Measurements from ENCODE around the gene SAMSN1. TPM values are rescaled to one million over a fixed set of nuclear protein-coding genes. Genes with fewer than 3 reads are reported as not detected.

The SAMSN1 gene
- total RNA-seq, 2 experiments from 2014 or later, result 66.7 to 71.4 TPM

DNA sequence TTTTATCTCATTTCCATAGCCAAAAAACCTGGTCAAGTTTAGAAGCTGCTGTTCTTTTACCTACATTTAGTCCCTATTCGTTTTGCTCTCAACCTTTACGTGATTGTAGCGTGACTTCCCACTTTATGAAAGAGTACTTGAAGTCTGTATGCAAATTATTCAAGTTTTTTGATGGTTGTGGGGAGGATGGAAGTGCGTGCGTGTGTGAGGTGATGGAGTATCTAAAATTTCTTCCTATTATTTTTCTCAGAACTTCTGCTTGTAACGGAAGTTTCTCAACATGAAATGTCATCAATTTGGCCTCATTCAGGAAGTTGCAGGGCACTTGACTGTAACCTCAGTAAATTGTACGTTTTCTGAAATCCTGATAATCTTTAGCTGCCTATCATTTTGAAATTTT lies 64.0 kb downstream of the SAMSN1 start:
- Mint-ChIP-seq H3K27me3 (no peaks in the 10 kb centered on the region), H3K4me3 (peak overlapping the region; percentile 37), H3K9me3 (peaks cover 19% of the 10 kb centered on the region), H3K4me1 (ENCODE audit: low read depth) (peaks cover 70% of the 10 kb centered on the region), H3K36me3 (ENCODE audit: low read depth) (peaks cover 38% of the 10 kb centered on the region), H3K27ac (peak overlapping the region; percentile 96)
- TF ChIP-seq, protein P1, sequence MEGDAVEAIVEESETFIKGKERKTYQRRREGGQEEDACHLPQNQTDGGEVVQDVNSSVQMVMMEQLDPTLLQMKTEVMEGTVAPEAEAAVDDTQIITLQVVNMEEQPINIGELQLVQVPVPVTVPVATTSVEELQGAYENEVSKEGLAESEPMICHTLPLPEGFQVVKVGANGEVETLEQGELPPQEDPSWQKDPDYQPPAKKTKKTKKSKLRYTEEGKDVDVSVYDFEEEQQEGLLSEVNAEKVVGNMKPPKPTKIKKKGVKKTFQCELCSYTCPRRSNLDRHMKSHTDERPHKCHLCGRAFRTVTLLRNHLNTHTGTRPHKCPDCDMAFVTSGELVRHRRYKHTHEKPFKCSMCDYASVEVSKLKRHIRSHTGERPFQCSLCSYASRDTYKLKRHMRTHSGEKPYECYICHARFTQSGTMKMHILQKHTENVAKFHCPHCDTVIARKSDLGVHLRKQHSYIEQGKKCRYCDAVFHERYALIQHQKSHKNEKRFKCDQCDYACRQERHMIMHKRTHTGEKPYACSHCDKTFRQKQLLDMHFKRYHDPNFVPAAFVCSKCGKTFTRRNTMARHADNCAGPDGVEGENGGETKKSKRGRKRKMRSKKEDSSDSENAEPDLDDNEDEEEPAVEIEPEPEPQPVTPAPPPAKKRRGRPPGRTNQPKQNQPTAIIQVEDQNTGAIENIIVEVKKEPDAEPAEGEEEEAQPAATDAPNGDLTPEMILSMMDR (IDR thresholded peaks at IDR 0.05), result no peak
- POLR2A ChIA-PET, result interaction anchor here (0.8 to 2.0 kb wide), 3 partner anchors 14 to 55 kb away, joined by 4 to 11 read pairs (median 4); no protein-coding TSS in a partner anchor
- intact Hi-C loops (cut with micrococcal nuclease), result loop anchor here (2.0 kb wide), 1 partner anchor 41 kb away; no protein-coding TSS in a partner anchor
- ATAC-seq (peak; percentile 83), DNase-seq (peak; percentile 68)
- CTCF ChIA-PET, result interaction anchor here (1.6 kb wide), 1 partner anchor 255 kb away, joined by 5 read pairs; no protein-coding TSS in a partner anchor

DNA sequence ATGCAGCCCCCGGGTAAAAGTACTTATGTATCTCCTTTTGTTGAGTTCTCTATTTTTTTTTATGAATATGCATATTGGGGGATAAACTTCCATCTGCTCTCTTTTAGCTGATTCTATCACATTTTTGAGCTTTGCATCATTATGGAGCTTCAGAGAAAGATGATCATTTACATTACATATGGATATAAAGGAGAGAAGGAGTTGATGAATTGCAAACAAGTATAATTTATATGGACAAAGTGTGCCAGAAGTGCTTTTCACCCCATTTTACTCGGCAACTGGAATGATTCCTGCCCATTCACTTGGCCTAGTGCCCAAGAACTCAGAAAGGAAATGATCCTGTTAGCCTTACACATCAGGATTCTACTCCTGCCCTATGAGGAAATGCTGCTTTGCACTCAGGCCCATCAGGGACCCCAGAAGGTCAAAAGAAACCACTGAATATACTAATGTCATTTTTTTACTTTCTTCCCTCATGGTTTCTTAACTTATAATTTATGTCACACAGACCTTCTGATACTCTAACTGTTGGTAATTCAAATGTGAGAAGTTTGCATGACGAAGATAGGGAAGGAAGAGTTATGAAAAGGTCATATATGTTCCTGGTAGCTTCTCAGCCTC lies 65.6 kb downstream of the SAMSN1 start:
- peaks cover 28% of the 10 kb centered on the region for H3K36me3 Mint-ChIP-seq (ENCODE audit: low read depth)

DNA sequence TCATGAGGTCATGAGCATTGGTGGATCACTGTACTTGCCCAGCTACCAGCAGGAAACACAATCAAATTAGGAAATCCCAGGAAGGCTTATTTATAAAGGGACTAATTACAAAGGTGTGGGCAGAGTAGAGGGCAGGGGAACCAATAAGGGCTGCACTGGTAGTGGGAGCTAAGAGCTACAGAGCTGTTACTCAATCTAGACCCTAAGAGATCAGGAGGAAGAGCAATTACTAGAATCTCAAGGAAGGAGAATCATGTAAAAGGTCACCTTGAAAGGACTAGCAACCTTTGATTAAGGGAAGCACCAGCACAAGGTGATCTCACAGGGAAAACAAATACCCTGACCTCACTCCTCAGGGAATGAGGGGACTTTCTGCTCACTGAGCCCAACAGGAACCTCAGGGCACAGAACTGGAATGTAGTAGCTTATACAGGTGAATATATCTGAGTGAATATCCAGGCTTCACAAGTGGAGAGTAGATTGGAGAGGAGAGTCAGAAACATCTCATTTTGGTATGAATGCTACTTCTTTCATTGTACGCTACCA lies 66.8 kb downstream of the SAMSN1 start:
- peaks cover 17% of the 10 kb centered on the region for H3K36me3 Mint-ChIP-seq (ENCODE audit: low read depth)
- H3K4me3 Mint-ChIP-seq, result no peak overlapping the region
- TF ChIP-seq, protein P1 (IDR thresholded peaks at IDR 0.05), result no peak
- peak overlapping the region; percentile 13 for H3K27ac Mint-ChIP-seq
- H3K9me3 Mint-ChIP-seq, result peaks cover 11% of the 10 kb centered on the region
- H3K27me3 Mint-ChIP-seq, result no peaks in the 10 kb centered on the region
- ATAC-seq (no peak), DNase-seq (no peak)
- POLR2A ChIA-PET, result interaction anchor here (0.6 to 0.7 kb wide), 3 partner anchors 33 to 401 kb away, joined by 3 read pairs; no protein-coding TSS in a partner anchor
- intact Hi-C loops (cut with micrococcal nuclease), result no loop called here
- H3K4me1 Mint-ChIP-seq (ENCODE audit: low read depth), result peaks cover 55% of the 10 kb centered on the region
- CTCF ChIA-PET, result interaction anchor here (1.2 kb wide), 1 partner anchor 26 kb away, joined by 3 read pairs; no protein-coding TSS in a partner anchor

More for the DNA sequence above, 65.6 kb downstream of the SAMSN1 start:
- H3K9me3 Mint-ChIP-seq, result peaks cover 17% of the 10 kb centered on the region
- H3K27ac Mint-ChIP-seq, result peak overlapping the region; percentile 96
- POLR2A ChIA-PET, result interaction anchor here (1.0 to 2.0 kb wide), 2 partner anchors 17 to 26 kb away, joined by 3 to 11 read pairs; no protein-coding TSS in a partner anchor
- H3K4me3 Mint-ChIP-seq, result no peak overlapping the region
- ATAC-seq, result no peak
- intact Hi-C loops (cut with micrococcal nuclease), result no loop called here
- DNase-seq, result no peak
- CTCF ChIA-PET, result no interaction called here
- H3K27me3 Mint-ChIP-seq, result no peaks in the 10 kb centered on the region
- TF ChIP-seq, protein P1 (IDR thresholded peaks at IDR 0.05), result no peak
- H3K4me1 Mint-ChIP-seq (ENCODE audit: low read depth), result peaks cover 61% of the 10 kb centered on the region

DNA sequence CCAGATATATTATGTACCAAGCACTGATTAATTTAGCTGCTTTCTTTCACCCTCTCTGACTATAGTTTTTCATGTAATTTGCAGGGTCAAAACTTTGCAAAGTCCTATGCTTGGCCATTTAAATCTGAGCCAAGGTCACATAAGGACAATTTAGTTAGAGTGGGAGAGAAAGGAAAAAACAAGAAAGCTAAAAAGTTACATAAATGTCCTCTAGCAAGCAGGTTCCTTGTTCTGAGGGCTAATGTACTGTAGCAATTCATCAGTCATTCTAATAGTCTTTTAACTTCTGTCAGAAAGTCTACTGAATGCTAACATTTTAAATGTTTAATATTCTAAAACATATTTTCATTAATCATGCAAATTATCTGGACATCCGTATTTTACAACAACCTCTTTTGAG lies 68.3 kb downstream of the SAMSN1 start:
- H3K27me3 Mint-ChIP-seq, result no peaks in the 10 kb centered on the region
- TF ChIP-seq, protein P1 (IDR thresholded peaks at IDR 0.05), result no peak
- intact Hi-C loops (cut with micrococcal nuclease), result no loop called here
- peaks cover 40% of the 10 kb centered on the region for H3K4me1 Mint-ChIP-seq (ENCODE audit: low read depth)
- DNase-seq, result no peak
- CTCF ChIA-PET, result interaction anchor here (1.6 kb wide), 1 partner anchor 10 kb away, joined by 4 read pairs; no protein-coding TSS in a partner anchor
- H3K4me3 Mint-ChIP-seq, result no peak overlapping the region
- POLR2A ChIA-PET, result no interaction called here
- ATAC-seq, result no peak
- no peaks in the 10 kb centered on the region for H3K9me3 Mint-ChIP-seq
- peaks cover 3% of the 10 kb centered on the region for H3K36me3 Mint-ChIP-seq (ENCODE audit: low read depth)
- H3K27ac Mint-ChIP-seq, result no peak overlapping the region

DNA sequence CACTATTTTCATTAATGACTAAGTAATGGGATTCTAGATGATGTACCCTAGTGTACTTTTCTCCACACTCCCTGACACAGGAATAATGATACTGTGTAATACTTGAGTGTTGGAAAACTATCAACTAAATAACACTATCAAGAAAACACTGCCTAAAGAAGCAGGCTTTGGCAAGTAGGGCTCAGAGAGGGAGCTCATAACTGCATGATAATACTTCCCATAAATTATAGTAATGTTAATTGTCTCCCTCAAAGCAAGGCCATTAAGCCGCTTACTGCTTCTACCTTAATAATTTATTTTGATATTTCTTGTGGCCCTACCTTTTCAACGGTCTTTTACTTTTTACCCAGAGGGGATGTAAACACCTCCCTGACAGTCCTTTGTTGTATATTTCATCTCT lies 69.0 kb downstream of the SAMSN1 start:
- no peaks in the 10 kb centered on the region for H3K9me3 Mint-ChIP-seq
- ChIA-PET CTCF (interaction anchor here (1.6 kb wide), 1 partner anchor 9 kb away, joined by 4 read pairs; no protein-coding TSS in a partner anchor), POLR2A (no interaction called here)
- H3K27ac Mint-ChIP-seq, result no peak overlapping the region
- H3K4me3 Mint-ChIP-seq, result no peak overlapping the region
- no peak for DNase-seq
- intact Hi-C loops (cut with micrococcal nuclease), result no loop called here
- TF ChIP-seq, protein P1 (IDR thresholded peaks at IDR 0.05), result no peak
- H3K36me3 Mint-ChIP-seq (ENCODE audit: low read depth), result peaks cover 3% of the 10 kb centered on the region
- peaks cover 35% of the 10 kb centered on the region for H3K4me1 Mint-ChIP-seq (ENCODE audit: low read depth)
- ATAC-seq, result no peak
- peaks cover 1% of the 10 kb centered on the region for H3K27me3 Mint-ChIP-seq

Data from activated CD8-positive, alpha-beta T cell treated with anti-CD3 and anti-CD28 coated beads for 36 hours (primary cell).